Cardiac ventricle fibroblast (primary cell): ENCODE data around the gene PLA2G4A. TPM values are rescaled to one million over a fixed set of nuclear protein-coding genes. Genes with fewer than 3 reads are reported as not detected.

Experiments
- total RNA-seq: library from RNA; depleted of rRNA; stranded (reverse); fragments of >200 nt; gene quantifications from 2 replicates; pipeline ENCODE4 v1.2.3, GENCODE V29; 2015

PLA2G4A gene
- 18.6 and 21.0 TPM in 2 replicates for total RNA-seq

DNA sequence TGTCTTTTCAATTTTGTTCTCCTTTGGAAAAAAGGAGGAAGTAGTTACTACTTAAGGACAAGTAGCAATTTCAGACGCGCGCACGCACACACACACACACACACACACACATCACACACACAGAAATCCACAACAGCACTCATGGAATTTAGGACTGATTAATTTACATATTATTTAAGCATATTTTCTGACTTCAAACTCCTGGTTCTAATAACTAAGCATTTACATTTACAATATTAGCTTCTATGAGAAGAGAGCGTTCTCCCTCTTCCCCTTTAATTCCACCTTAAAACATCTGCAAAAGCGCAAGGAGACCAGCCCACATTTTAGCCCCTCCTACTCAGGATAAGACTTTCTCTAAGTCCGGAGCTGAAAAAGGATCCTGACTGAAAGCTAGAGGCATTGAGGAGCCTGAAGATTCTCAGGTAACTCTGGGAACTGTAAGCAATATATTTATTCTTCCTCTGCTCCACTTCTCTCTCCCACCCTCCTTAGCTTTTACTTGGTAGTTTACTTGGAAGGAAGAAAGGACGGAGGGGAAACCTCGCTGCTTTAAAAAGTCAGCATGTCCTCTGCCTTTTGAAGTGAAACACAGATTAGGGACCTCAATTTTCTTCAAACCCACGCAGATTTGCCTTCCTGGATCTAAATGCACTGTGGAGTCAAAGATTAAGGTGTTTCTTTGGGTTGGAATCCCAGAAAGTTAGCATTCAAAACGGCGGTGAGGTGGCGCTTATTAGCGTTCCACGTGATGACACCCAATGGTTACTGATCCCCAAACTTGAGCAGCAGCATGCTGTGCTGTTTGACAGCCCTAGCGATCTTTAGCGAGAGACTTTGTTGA, at the start of gene PLA2G4A:
Gene PLA2G4A (plus strand): TSS at position 339 of the 844 bp plus-strand sequence. CDS start 25,406 bp downstream, outside the sequence.

Other genes starting within 250 kb of the PLA2G4A start
- gene PTGS2, start 148.5 kb upstream of the PLA2G4A start, total RNA-seq, result 6.2 and 7.2 TPM in 2 replicates